Measurements from ENCODE around the gene TRIM54. TPM values are rescaled to one million over a fixed set of nuclear protein-coding genes. Genes with fewer than 3 reads are reported as not detected.
A peak's percentile ranks its signal among the peaks of the same experiment; 100 is the strongest.
"Not testable (repeated sequence)": the region's sequence is repeated elsewhere in the genome, so short reads cannot be mapped to it uniquely, and the experiment has no call there.

The TRIM54 gene
- polyA plus RNA-seq, 3 donors = not detected

- Histone ChIP-seq H4K20me1 (ENCODE audit: insufficient read depth, low read length) (no peaks in the 10 kb centered on the region), H3K4me2 (replicated peaks; ENCODE audit: extremely low read depth, low read length, poor library complexity, severe bottlenecking) (peak overlapping the region; percentile 96), H2AFZ (ENCODE audit: insufficient read depth, low read depth, low read length, poor library complexity, severe bottlenecking) (peak overlapping the region; percentile 84), H3K4me1 (ENCODE audit: control insufficient read depth in 1 of 2, insufficient read depth in 2 of 2, low read length in 2 of 2) (peaks cover 26 to 38% of the 10 kb centered on the region in 2 donors), H3K9me3 (replicated peaks in 1 of 2; ENCODE audit: control insufficient read depth in 1 of 2, insufficient read depth in 1 of 2, low read length in 2 of 2) (peaks cover 0 to 36% of the 10 kb centered on the region in 2 donors), H3K79me2 (ENCODE audit: insufficient read depth, low read length) (no peaks in the 10 kb centered on the region), H3K9ac (ENCODE audit: insufficient read depth, low read length, poor library complexity, severe bottlenecking) (peak overlapping the region; percentile 19), H3K27me3 (ENCODE audit: control insufficient read depth in 2 of 2, insufficient read depth in 2 of 2, low read length in 2 of 2) (peaks cover 57 to 64% of the 10 kb centered on the region in 2 donors), H3K36me3 (replicated peaks in 1 of 2; ENCODE audit: control insufficient read depth in 1 of 2, insufficient read depth in 2 of 2, low read length in 2 of 2) (no peaks in the 10 kb centered on the region), H3K4me3 (replicated peaks in 1 of 3; ENCODE audit: low read depth in 2 of 3, low read length in 3 of 3) (peak overlapping the region; percentile 24 to 74 (median 43)), H3K27ac (ENCODE audit: low read depth in 1 of 2, low read length in 2 of 2) (no peak overlapping the region)
- Mint-ChIP-seq H3K4me1 (peaks cover 29% of the 10 kb centered on the region), H3K36me3 (peaks cover 10 to 22% of the 10 kb centered on the region in 2 donors), H3K27me3 (ENCODE audit: low read depth in 3 of 3) (peaks cover 19 to 22% (median 19%) of the 10 kb centered on the region in 3 donors), H3K9me3 (peaks cover 0 to 18% (median 13%) of the 10 kb centered on the region in 7 donors), H3K4me3 (peak overlapping the region; percentile 81 to 97), H3K27ac (peak overlapping the region in 2 of 7 donors; percentile 8 to 79)
- TF ChIP-seq CTCF (IDR thresholded peaks at IDR 0.05) = peak; percentile 53
- DNase-seq = peak; percentile 58 to 87 (median 63)
- 3% methylated on average over 55 of the region's 56 CpGs for WGBS (ENCODE audit: insufficient coverage)
- intact Hi-C loops (cut with micrococcal nuclease) = no loop called here
These were observed 17.3 kb upstream of the TRIM54 start for GRCh38 chr2:27264753-27265535.

GRCh38 chr2:27265536-27265870 lies 16.7 kb upstream of the TRIM54 start:
- no peaks in the 10 kb centered on the region for H3K79me2 ChIP-seq (ENCODE audit: insufficient read depth, low read length)
- no peaks in the 10 kb centered on the region for H3K36me3 ChIP-seq (replicated peaks in 1 of 2; ENCODE audit: control insufficient read depth in 1 of 2, insufficient read depth in 2 of 2, low read length in 2 of 2)
- H3K4me1 ChIP-seq (ENCODE audit: control insufficient read depth in 1 of 2, insufficient read depth in 2 of 2, low read length in 2 of 2) = peaks cover 26 to 38% of the 10 kb centered on the region in 2 donors
- H4K20me1 ChIP-seq (ENCODE audit: insufficient read depth, low read length) = no peaks in the 10 kb centered on the region
- Mint-ChIP-seq H3K4me1 (peaks cover 29% of the 10 kb centered on the region), H3K36me3 (peaks cover 10 to 22% of the 10 kb centered on the region in 2 donors), H3K4me3 (peak overlapping the region; percentile 37 to 97), H3K27ac (peak overlapping the region in 1 of 7 donors; percentile 20), H3K9me3 (peaks cover 0 to 18% (median 13%) of the 10 kb centered on the region in 7 donors), H3K27me3 (ENCODE audit: low read depth in 3 of 3) (peaks cover 14 to 20% (median 15%) of the 10 kb centered on the region in 3 donors)
- no peak for TF ChIP-seq CTCF (IDR thresholded peaks at IDR 0.05)
- no peak for DNase-seq
- H3K9me3 ChIP-seq (replicated peaks in 1 of 2; ENCODE audit: control insufficient read depth in 1 of 2, insufficient read depth in 1 of 2, low read length in 2 of 2) = peaks cover 0 to 36% of the 10 kb centered on the region in 2 donors
- no peak overlapping the region for H3K9ac ChIP-seq (ENCODE audit: insufficient read depth, low read length, poor library complexity, severe bottlenecking)
- H3K27me3 ChIP-seq (ENCODE audit: control insufficient read depth in 2 of 2, insufficient read depth in 2 of 2, low read length in 2 of 2) = peaks cover 51 to 61% of the 10 kb centered on the region in 2 donors
- intact Hi-C loops (cut with micrococcal nuclease) = no loop called here
- peak overlapping the region; percentile 96 for H3K4me2 ChIP-seq (replicated peaks; ENCODE audit: extremely low read depth, low read length, poor library complexity, severe bottlenecking)
- H3K4me3 ChIP-seq (replicated peaks in 1 of 3; ENCODE audit: low read depth in 2 of 3, low read length in 3 of 3) = peak overlapping the region in 1 of 3 experiments; percentile 74
- no peak overlapping the region for H2AFZ ChIP-seq (ENCODE audit: insufficient read depth, low read depth, low read length, poor library complexity, severe bottlenecking)
- no peak overlapping the region for H3K27ac ChIP-seq (ENCODE audit: low read depth in 1 of 2, low read length in 2 of 2)

- H3K79me2 ChIP-seq (ENCODE audit: insufficient read depth, low read length); intact Hi-C loops (cut with micrococcal nuclease); H3K36me3 Mint-ChIP-seq; H3K27me3 Mint-ChIP-seq (ENCODE audit: low read depth in 3 of 3); H3K27ac Mint-ChIP-seq; H2AFZ ChIP-seq (ENCODE audit: insufficient read depth, low read depth, low read length, poor library complexity, severe bottlenecking); DNase-seq; H3K4me2 ChIP-seq (replicated peaks; ENCODE audit: extremely low read depth, low read length, poor library complexity, severe bottlenecking); H3K4me3 Mint-ChIP-seq; H3K27ac ChIP-seq (ENCODE audit: low read depth in 1 of 2, low read length in 2 of 2); H3K9ac ChIP-seq (ENCODE audit: insufficient read depth, low read length, poor library complexity, severe bottlenecking); H3K4me3 ChIP-seq (replicated peaks in 1 of 3; ENCODE audit: low read depth in 2 of 3, low read length in 3 of 3); H3K36me3 ChIP-seq (replicated peaks in 1 of 2; ENCODE audit: control insufficient read depth in 1 of 2, insufficient read depth in 2 of 2, low read length in 2 of 2); H4K20me1 ChIP-seq (ENCODE audit: insufficient read depth, low read length): not testable (repeated sequence)
- peaks cover 0 to 21% of the 10 kb centered on the region in 2 donors for H3K9me3 ChIP-seq (replicated peaks in 1 of 2; ENCODE audit: control insufficient read depth in 1 of 2, insufficient read depth in 1 of 2, low read length in 2 of 2)
- WGBS (ENCODE audit: insufficient coverage) = 96% methylated on average over 8 of the region's 13 CpGs
- Mint-ChIP-seq H3K9me3 (peaks cover 0 to 12% (median 6%) of the 10 kb centered on the region in 7 donors), H3K4me1 (peaks cover 20% of the 10 kb centered on the region)
- peaks cover 20 to 21% of the 10 kb centered on the region in 2 donors for H3K4me1 ChIP-seq (ENCODE audit: control insufficient read depth in 1 of 2, insufficient read depth in 2 of 2, low read length in 2 of 2)
- peaks cover 29 to 39% of the 10 kb centered on the region in 2 donors for H3K27me3 ChIP-seq (ENCODE audit: control insufficient read depth in 2 of 2, insufficient read depth in 2 of 2, low read length in 2 of 2)
These were observed 13.9 kb upstream of the TRIM54 start for GRCh38 chr2:27268296-27268695.

Measured in CD14-positive monocyte (primary cell).